Stimulated activated CD4-positive, alpha-beta T cell treated with anti-CD3 and anti-CD28 coated beads, Interleukin-12 subunit alpha, Interleukin-12 subunit beta, amount 100 ng/mL, for 4 hours (primary cell): ENCODE results near the gene PRTG.
"Not testable (repeated sequence)": the region's sequence is repeated elsewhere in the genome, so short reads cannot be mapped to it uniquely, and the experiment has no call there.

Experiments
- DNase-seq: peaks from one replicate; pipeline ENCODE4 v3.0.0-alpha.2; 2020

Gene PRTG

DNA sequence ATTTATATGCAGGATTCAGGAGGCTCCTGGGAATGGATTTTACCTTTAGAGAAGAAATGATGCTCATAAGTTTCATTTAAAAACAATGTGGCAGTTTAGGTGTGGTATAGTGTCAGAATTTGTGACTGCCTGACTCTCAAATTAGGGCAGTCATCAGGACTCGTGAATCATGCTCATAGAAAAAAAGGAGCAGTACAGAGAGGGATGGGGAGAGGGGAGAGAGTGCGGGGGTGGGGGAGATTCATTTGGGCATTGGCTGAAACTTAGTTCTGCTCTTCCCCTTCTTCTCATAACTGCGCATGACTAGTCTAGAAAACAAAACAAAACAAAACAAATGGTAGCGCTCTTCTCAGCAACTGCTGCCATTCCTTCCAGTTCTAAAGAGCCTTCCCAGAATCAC is 44.3 kb downstream of the PRTG start:
- DNase-seq: no peak

DNA sequence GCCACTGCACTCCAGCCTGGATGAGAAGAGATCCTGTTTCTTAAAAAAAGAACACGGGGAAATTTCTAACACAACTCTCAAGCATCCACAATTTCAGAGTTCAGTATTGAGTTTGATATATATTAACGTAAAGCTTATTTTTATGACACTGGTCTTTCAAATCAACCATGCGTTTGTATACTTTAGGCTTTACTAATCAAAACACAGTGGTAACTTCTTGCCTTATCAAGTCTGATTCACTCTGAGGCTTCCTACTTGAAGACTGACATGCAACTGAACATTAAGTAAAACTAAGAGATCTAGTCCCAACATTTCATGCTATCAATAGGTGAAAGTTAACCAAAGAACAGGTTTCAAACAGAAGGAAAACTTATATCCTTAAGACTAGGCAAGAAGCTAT is 46.7 kb downstream of the PRTG start:
- no peak for DNase-seq

DNA sequence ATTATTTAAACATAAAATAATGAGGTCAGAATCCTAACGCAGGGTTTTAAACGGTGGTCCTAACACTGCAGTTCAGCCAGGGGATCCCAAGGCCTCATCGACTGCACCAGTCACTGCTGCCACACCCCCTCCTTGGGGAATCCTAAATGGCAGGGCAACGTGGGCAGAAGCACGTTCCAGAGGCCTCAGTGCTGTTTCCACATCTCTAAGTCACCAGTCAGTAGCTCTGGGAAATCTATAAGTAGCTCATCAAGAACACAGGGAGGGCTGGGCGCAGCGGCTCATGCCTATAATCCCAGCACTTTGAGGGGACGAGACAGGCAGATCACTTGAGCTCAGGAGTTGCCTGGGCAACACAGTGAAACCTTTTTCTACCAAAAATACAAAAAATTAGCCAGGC is 47.5 kb downstream of the PRTG start:
- no peak for DNase-seq

DNA sequence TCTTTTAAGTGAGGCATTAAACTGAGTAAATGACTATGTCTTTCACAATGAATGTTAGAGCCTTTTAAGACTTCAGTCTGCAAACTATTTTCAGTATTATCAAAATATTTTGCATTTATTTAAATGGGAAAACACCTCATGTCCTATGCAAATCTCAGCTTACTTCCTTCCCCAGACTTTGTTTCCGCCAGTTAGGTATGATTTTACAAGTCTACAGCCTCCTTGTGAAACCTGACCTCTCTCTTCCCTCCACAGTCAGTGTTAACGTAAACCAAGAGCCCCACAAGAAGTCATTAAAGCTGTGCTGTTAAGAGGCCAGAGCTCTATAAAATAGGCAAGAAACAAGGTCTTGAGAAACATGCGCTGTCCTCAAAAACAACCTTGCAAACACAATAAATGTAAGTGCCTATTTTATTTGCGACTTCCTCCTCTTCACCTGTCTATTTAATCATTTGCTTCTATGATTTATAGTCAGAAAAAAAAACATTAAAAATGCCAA is 48.3 kb downstream of the PRTG start:
- DNase-seq: no peak

DNA sequence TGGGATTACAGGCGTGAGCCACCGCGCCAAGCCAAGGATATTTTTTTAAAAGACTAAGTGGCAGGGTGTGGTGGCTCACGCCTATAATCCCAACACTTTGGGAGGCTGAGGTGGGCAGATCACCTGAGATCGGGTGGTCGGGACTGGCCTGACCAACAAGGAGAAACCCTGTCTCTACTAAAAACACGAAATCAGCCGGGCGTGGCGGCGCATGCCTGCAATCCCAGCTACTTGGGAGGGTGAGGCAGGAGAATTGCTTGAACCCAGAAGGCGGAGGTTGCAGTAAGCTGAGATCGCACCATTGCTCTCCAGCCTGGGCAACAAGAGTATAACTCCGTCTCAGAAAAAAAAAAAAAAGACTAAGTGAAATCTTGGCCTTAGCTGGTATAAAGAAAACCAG is 49.8 kb downstream of the PRTG start:
- DNase-seq: not testable (repeated sequence)

DNA sequence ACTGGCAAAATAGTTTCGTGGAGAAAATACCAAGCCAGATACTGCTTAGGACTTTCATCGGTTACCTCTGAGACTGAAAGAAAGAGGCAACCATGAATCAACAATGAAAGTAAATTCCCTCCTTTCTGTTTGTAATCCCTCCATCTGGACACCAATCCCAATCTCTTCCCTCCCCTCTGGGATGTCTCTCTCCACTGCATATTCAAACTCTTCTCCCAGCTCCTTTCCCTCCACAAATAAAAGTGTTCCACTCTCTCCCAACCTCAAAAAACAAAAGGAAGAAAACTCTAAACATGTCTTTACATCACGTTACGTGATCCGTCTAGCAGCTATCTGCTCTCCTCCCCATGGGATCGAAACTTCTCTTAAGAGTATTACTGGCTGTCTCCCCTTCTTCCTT is 55.2 kb downstream of the PRTG start:
- no peak for DNase-seq

DNA sequence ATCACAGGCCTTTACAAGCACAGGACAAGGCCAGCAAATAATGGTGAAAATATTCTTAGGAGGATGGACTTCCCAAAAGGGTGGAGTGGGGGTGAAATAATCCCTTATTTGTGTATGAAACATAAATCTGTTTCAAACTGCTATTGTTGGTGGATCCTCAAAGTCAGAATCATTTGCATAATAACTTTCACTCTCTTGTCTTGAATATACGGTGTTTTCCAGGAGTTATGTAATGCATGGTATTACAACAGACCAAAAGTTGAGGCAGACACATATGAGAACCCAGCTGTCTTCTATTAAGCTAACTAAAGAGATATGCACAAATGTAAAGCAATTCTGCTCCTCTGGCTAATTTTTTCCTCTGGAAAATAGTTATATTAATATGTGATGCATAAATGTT is 57.7 kb downstream of the PRTG start:
- DNase-seq: no peak

DNA sequence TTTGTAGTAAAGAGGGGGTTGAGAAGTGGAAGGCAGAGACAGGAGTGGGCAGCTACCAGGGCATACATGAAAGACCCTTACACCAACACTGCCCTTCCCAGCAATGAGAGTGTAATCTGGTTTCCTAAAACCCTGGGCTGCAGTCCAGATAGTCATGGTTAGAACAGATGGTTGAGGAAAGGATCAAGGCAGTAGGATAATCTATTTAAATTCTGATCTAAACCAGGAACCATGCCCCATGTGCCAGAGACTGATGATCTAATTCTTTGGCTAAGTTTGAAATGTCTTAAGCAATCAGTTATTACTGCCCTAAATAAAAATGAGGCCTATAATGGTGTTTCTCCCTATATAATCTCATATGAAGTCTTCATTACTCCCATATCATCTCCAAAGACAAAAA is 59.6 kb downstream of the PRTG start:
- no peak for DNase-seq

DNA sequence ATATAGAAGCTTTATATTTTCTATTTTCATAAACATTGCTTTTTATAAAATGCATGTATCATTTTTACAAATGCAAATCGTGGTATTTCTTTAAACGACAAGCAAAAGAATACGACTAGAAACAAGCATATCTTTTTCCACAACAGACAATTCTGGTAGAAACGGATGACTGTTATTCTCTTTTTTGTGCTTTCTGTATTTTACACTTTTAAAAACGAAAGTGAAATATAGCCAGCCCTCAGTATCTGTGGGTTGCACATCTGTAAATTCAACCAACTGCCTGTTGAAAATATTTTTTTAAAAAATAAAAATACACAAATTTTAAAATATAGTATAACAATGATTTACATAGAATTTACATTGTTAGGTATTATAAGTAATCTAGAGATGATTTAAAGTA is 61.3 kb downstream of the PRTG start:
- no peak for DNase-seq

DNA sequence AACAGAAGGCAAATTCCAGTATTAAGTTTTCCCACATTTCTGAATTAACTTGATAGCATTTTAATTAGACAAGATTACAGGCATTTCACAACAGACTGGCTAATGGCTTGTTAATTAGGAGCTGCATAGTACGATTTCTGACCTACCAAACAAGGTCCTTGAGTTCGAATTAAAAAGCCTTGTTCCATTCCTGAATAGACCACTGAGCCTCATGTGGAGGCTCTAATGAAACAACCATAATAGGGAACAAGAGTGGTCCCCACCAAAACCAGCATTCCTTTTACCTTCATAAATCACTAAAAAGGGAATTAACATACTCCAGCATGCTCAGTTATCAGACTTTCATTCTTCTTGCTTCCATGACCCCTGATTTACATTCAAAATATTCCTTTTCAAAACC is 66.4 kb downstream of the PRTG start:
- DNase-seq: no peak

DNA sequence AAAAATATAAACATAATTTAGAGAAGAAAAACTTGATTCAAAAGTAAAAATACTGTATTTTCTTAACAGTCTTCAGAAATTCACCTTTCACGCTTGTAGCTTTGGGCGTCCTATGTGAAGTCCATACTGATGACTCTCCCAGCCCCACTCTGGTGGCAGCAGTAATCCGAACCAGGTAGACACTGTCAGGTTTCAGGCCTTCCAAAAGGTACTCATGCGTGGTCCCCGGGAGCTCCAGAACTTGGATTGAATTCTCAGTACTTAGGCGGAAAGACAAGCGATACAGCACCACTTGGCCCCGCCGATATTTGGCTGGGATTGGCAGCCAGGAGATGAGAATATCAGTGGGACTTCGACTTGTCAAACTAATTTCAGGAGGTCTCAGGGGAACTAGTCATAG is 69.7 kb downstream of the PRTG start:
- no peak for DNase-seq

DNA sequence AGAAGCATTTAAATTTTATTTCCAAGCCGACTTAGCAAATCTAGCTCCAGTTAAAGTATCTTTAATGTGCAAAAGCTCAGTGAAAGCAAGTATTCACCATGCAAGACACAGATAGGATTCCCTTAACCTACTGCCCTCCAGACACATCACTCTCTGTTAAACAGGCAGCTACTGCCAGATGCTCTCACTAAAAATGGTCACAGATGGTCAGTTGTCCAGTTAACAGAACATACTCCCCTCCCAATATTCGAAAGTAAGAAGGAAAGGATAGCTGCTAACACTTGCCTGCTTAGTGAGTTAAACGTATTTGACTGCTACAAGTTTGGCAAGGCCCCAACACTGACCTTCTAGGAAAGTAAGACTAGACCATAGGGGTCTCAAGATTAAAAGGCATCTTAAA is 73.7 kb downstream of the PRTG start:
- no peak for DNase-seq

DNA sequence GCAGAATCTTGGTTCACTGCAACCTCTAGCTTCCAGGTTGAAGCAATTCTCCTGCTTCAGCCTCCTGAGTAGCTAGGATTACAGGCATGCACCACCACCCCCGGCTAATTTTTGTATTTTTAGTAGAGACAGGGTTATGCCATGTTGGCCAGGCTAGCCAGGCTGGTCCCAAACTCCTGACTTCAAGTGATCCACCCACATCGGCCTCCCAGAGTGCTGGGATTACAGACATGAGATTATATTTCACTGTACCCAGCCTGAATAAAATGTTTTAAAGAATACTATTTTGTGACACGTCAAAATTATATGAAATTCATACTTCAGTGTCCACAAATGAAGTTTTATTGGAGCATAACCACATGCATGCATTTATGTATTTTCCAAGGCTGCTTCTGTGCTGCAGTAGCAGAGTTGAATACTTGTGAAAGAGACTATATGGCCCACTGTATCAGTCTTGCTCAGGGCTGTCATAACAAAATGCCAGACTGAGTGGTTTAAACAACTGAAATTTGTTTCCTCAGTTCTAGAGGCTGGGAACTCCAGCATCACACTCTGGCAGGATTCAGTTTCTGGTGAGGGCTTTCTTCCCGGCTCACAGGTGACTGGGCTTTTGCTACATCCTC is 77.2 kb downstream of the PRTG start:
- DNase-seq: no peak

DNA sequence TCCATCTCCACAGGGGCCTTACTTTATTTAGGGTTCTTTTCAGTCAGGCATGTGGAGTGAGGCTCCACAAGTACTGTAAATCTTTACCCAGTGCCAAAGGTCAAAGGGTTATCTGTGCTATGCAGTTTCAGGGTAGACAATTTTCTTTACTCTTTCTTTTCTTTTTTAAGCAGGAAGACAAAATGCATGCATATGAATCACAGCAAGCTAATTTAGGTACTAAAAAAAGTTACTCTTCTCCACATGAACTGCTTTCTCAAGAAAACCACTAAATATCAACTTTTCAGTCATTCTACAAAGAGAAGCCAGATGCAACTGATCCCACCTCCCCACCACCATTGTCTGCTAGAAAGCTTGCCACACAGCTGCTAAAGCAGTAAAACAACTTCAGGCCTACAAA is 81.5 kb downstream of the PRTG start:
- no peak for DNase-seq

DNA sequence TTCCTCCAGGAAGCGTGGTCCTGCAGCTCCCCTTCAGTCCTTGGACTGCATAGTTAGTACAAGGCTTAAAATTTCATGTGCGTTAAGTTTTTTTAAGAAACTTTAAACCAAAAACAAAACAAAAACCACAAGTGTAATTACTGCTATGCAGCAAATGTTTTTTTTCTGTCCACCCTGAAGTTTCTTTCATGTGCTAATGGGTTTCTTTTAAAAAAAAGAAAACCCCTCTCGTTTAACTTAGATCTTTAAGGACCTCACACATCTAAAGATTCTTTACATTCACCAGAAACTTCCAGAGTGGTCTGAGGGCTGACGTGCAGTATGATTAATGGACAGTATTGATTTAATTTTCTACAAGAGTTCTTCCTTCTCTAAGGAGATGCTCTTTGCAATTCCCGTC is 82.8 kb downstream of the PRTG start:
- no peak for DNase-seq

DNA sequence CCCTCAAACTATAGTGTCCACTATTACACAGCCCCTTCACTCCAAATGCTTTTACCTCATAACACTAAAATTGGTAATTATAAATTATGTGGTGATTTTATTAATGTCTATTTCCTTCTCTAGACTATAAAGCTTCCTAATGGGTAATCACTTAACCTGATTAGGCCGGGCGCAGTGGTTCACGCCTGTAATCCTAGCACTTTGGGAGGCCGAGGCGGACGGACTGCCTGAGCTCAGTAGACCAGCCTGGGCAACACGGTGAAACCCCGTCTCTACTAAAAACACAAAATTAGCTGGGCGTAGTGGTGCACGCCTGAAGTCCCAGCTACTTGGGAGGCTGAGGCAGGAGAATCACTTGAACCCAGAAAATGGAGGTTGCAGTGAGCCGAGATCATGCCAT is 83.5 kb downstream of the PRTG start:
- no peak for DNase-seq

DNA sequence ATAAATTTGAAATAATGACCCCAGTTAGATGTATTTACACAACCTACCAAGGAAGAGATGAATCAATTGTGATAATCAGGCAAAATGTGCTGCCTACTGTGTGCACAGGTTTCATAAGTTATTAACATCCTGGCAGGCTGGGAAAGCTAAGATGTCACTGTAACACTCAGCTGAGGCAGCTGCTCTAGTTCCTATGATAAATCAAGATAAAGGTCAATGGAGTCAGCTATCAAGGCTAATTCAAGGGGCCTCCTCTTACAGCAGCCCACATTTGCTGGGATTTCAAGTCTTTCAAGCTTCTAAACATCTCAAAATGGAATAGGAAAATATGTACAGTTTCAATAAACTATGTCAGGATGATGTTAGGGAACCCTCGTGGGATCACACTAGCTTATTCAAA is 84.1 kb downstream of the PRTG start:
- no peak for DNase-seq

DNA sequence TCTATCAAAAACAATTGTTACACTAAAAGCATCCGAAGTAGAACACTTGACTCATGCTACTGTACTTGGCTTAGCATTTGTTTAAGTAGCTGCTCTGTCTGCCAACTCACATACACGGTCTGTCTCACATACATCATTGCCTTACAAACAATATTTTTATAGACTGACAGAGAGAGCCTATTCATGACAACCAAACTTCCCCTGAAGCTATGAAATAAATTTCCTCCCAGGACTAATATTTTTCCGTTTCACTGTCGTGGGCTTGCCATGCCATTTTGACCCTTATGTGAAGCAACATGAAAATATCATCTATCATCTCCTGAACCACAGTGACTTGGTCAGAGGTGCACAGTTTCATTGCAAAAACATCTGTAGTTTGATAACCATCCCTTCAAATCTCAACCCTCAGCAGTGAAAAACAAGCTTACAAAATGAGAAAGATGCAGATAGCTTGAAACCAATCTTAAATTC is 88.4 kb downstream of the PRTG start:
- DNase-seq: no peak

DNA sequence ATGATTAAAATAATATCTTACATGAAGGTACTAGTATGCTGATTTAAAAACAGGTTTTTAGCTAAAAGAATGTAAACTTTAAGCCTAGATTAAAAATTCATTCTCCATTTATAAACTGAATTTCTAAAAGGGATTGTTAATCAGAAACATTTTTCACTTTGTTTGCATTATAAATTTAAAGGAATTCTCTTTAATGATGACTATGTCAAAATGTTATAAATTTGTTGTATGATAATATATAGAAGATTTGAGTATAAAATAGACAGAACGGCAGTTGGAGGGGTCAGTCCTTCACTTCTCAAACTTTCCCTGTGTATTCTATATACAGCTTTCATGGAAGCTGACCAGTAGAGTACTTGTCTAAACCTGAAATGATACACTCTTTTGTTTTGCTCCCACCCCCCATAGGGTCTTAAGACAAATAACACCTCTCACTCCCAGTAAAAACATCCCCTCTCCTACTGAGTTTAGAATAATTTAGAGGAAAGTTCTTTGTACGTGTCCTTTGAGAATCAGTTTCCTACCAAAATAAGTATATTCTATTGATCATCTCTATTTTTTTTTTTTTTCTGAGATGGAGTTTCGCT is 90.0 kb downstream of the PRTG start:
- DNase-seq: no peak

DNA sequence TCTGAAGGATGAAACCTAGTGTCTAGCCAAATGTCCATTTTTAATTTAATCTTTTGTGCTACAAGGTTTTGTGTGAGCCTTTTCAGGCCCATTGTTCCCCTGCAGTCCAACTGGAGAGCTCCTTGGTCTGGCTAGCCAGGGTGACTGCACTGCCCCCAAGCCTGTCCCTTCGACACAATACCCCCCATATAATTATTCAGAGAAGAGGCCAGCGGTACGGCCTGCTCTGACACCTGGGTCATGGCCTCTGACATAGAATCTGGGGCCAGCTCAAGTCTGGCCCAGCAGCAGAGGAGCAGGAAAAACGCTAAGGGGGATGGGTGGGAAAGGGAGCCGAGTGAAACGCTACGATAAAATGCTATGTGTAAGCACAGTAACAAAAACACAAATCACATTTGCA is 90.6 kb downstream of the PRTG start:
- DNase-seq: no peak

DNA sequence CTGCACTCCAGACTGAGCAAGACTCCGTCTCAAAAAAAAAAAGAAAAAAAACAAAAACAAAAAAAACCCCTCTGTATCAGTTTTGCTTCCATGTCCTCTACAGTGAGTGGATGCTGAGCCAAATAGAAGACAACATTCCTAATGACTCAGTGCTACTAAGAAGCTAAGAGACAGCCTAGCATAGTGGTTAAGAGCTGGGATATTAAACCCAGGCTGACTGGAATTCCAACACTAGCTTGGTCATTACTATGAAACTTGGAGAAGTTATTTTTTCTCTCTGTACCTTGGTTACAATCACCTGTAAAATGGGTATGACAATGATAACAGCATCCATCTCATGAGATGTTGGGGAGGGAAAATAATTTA is 93.9 kb downstream of the PRTG start:
- no peak for DNase-seq

DNA sequence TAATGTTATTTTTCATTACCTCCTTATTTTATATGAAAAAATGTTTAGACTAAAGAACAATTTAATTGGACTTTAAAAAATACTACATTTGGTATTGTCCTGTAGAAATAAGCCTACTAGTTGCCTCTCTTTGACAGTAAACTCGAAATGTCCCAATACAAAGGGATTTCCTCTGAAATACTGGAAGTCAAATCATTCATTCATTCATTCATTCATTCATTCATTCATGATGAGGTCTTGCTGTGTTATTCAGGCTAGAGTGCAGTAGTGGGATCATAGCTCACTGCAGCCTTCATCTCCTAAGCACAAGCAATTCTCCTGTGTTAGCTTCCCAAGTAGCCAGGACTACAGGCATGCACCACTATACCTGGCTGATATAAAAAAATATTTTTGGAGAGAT is 104.2 kb downstream of the PRTG start:
- no peak for DNase-seq

DNA sequence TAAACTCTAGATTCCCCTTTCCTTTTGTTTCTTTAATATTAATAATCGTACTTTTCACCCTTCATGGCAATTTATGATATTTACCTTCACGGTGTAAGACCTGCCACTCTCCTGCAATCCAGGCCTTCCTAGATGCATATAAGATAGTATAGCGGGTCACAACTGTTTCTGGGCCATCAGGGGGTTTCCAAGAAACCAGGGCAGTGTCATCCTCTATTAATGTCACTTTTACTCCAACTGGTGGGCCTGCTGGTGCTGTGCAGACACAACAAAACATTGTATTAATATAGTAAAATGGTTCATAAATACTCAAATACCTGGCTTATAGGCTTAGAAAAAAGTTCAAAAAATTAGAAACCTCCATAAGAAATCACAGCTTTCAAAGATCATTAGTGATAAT is 105.9 kb downstream of the PRTG start:
- DNase-seq: no peak

DNA sequence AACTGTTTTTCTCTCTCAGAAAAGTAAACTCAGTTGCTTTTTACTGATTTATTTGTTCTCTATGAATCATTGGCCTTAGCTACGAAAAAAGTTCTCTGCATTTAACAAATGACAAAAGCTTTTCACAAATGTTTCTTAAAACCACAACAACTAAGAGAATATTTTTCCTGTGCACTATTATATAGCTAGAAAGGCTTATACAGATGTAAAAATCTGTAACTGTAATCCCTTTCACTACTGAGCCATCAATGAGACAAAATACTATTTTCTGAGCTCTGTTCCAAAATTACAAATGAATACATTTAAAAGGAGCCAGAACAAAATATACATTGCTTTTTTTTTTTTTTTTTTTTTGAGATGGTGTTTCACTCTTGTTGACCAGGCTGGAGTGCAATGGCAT is 109.2 kb downstream of the PRTG start:
- DNase-seq: no peak

DNA sequence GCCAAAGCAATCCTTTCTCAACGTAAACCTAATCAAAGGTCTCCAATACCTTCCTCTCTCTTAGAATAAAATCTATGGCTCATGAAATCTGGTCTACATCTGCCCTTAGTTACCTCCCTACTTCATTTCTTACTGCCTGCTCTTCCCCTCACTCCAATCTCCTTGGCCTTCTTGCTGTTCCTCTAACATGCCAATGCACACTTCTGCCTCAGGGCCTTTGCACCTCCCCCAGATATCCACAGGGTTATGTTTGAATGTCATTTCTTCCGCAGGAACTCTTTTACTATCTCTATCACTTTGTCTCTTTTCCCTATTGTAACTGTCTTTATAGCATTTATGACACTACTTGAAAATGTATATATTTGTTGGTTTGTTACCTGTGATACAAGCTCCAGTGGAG is 110.5 kb downstream of the PRTG start:
- no peak for DNase-seq
